GM23338 (cell line): ENCODE measurements around the gene ZNF697. TPM values are rescaled to one million over a fixed set of nuclear protein-coding genes. Genes with fewer than 3 reads are reported as not detected.

ENCODE experiments used
- ATAC-seq: fragments of 200-7000 bp; cut with Tn5 transposase; 3 replicates; pipeline ENCODE4 v1.9.1; 2020
- DNase-seq: peaks from one replicate; pipeline ENCODE4 v3.0.0-alpha.2; 2015; ENCODE audit warnings: low spot score
- H2AFZ ChIP-seq: fragments of 200-600 bp; sonication (generic); 2 replicates; pipeline ENCODE4 v1.8.0; 2016; ENCODE audit warnings: antibody characterized with exemption, mild to moderate bottlenecking, moderate library complexity
- H3F3A ChIP-seq: fragments of 200-600 bp; sonication (generic); replicated peaks from 2 replicates; pipeline ENCODE4 v1.8.0; 2017; ENCODE audit warnings: antibody characterized with exemption, mixed run types, low read depth
- H3K27ac ChIP-seq: fragments of 200-600 bp; sonication (generic); 2 replicates; pipeline ENCODE4 v1.6.1; 2016; ENCODE audit warnings: low read depth
- H3K27me3 ChIP-seq: fragments of 200-600 bp; sonication (generic); 2 replicates; pipeline ENCODE4 v1.8.0; 2016; ENCODE audit warnings: mild to moderate bottlenecking, mixed run types, moderate library complexity; ENCODE audit not compliant: insufficient read depth
- H3K36me3 ChIP-seq: fragments of 200-600 bp; sonication (generic); 2 replicates; pipeline ENCODE4 v1.8.0; 2016; ENCODE audit warnings: mild to moderate bottlenecking; ENCODE audit not compliant: insufficient read depth
- H3K4me1 ChIP-seq: fragments of 200-600 bp; sonication (generic); 2 replicates; pipeline ENCODE4 v1.8.0; 2016; ENCODE audit warnings: mild to moderate bottlenecking, moderate library complexity; ENCODE audit not compliant: insufficient read depth
- H3K4me2 ChIP-seq: fragments of 200-600 bp; sonication (generic); 2 replicates; pipeline ENCODE4 v1.7.1; 2017; ENCODE audit warnings: mixed run types
- H3K4me3 ChIP-seq: fragments of 200-600 bp; sonication (generic); 2 replicates; pipeline ENCODE4 v1.6.1; 2016; ENCODE audit warnings: mixed run types
- H3K79me2 ChIP-seq: fragments of 200-600 bp; sonication (generic); replicated peaks from 2 replicates; pipeline ENCODE4 v1.8.0; 2017; ENCODE audit warnings: mild to moderate bottlenecking; ENCODE audit not compliant: insufficient read depth
- H3K9me2 ChIP-seq: fragments of 200-600 bp; sonication (generic); 2 replicates; pipeline ENCODE4 v1.8.0; 2017; ENCODE audit not compliant: insufficient read depth
- H4K20me1 ChIP-seq: fragments of 200-600 bp; sonication (generic); replicated peaks from 2 replicates; pipeline ENCODE4 v1.8.0; 2017; ENCODE audit warnings: mild to moderate bottlenecking; ENCODE audit not compliant: insufficient read depth
- H3K27ac Mint-ChIP-seq: 2 replicates; pipeline ENCODE4 v1.8.0; 2020; ENCODE audit warnings: inconsistent platforms, mild to moderate bottlenecking, moderate library complexity, mixed read lengths
- H3K27me3 Mint-ChIP-seq: 3 replicates; pipeline ENCODE4 v1.8.0; 2022; ENCODE audit warnings: low read depth, mild to moderate bottlenecking, moderate library complexity, mixed read lengths, inconsistent platforms; ENCODE audit not compliant: insufficient read depth, poor library complexity
- H3K36me3 Mint-ChIP-seq: 3 replicates; pipeline ENCODE4 v1.8.0; 2021; ENCODE audit warnings: low read depth, mild to moderate bottlenecking, inconsistent platforms, moderate library complexity, mixed read lengths
- H3K4me1 Mint-ChIP-seq: 3 replicates; pipeline ENCODE4 v1.8.0; 2020; ENCODE audit warnings: mild to moderate bottlenecking, inconsistent platforms, mixed read lengths
- H3K4me3 Mint-ChIP-seq: 3 replicates; pipeline ENCODE4 v1.8.0; 2021; ENCODE audit warnings: moderate library complexity, mild to moderate bottlenecking, inconsistent platforms, mixed read lengths
- H3K9me3 Mint-ChIP-seq: 3 replicates; pipeline ENCODE4 v1.8.0; 2020; ENCODE audit warnings: moderate library complexity, mild to moderate bottlenecking, inconsistent platforms, mixed read lengths
- CREB1 ChIP-seq: fragments of 250-450 bp; sonication (Bioruptor Pico); IDR thresholded peaks from 2 replicates; pipeline ENCODE4 v1.5.0; 2020; ENCODE audit warnings: low read depth, mild to moderate bottlenecking, moderate library complexity
- ETS1 ChIP-seq: IDR thresholded peaks from 2 replicates; pipeline ENCODE4 v1.6.1; 2016; ENCODE audit warnings: antibody characterized with exemption
- EZH2 ChIP-seq: fragments of 200-600 bp; sonication (generic); IDR thresholded peaks from one replicate; pipeline ENCODE4 v1.8.0; 2017; ENCODE audit warnings: antibody characterized with exemption, mild to moderate bottlenecking, low read depth; ENCODE audit not compliant: unreplicated experiment
- EZH2phosphoT487 ChIP-seq: fragments of 200-600 bp; sonication (generic); IDR thresholded peaks from one replicate; pipeline ENCODE4 v1.8.1; 2018; ENCODE audit warnings: antibody characterized with exemption; ENCODE audit not compliant: unreplicated experiment
- NANOG ChIP-seq: IDR thresholded peaks from 2 replicates; pipeline ENCODE4 v1.6.1; 2016; ENCODE audit warnings: antibody characterized with exemption, borderline replicate concordance
- POLR2AphosphoS5 ChIP-seq: IDR thresholded peaks from 2 replicates; pipeline ENCODE4 v1.6.1; 2016; ENCODE audit warnings: antibody characterized with exemption, low read depth
- STAT1 ChIP-seq: IDR thresholded peaks from one replicate; pipeline ENCODE4 v1.6.1; 2016; ENCODE audit warnings: antibody characterized with exemption; ENCODE audit not compliant: unreplicated experiment
- ZNF114 ChIP-seq: fragments of 250-450 bp; sonication (Bioruptor Pico); IDR thresholded peaks from 2 replicates; pipeline ENCODE4 v1.5.0; 2020; ENCODE audit warnings: mild to moderate bottlenecking, moderate library complexity
- ZNF462 ChIP-seq: fragments of 250-450 bp; sonication (Bioruptor Pico); IDR thresholded peaks from 2 replicates; pipeline ENCODE4 v1.5.0; 2020; ENCODE audit warnings: mild to moderate bottlenecking, moderate library complexity
- polyA plus RNA-seq: library from polyadenylated mRNA; unstranded; fragments of >200 nt; fragmentation: Nextera tagmentation; extraction: Ambion mirVana; gene quantifications from 2 replicates; pipeline ENCODE4 v1.2.1, GENCODE V29; 2016
- total RNA-seq: library from RNA; depleted of rRNA; stranded (reverse); fragments of >200 nt; shearing (Covaris generic); gene quantifications from 2 replicates; pipeline ENCODE4 v1.2.3, GENCODE V29; 2014

ZNF697 gene
- total and polyA plus RNA-seq, 2 experiments from 2014 or later = 5.4 to 32.0 TPM

- H3K4me1 Mint-ChIP-seq = peaks cover 37% of the 10 kb centered on the region
- Histone ChIP-seq H2AFZ (no peak overlapping the region), H3K4me3 (no peak overlapping the region), H3K4me2 (no peak overlapping the region), H3F3A (0 out of 2 replicates have a peak, but pooled peaks cover 4% of the 10 kb centered on the region), H4K20me1 (no peaks in the 10 kb centered on the region), H3K36me3 (no peaks in the 10 kb centered on the region), H3K79me2 (no peaks in the 10 kb centered on the region), H3K27me3 (no peaks in the 10 kb centered on the region), H3K9me2 (0 out of 2 replicates have a peak, but pooled peaks cover 3% of the 10 kb centered on the region), H3K4me1 (peaks cover 21% of the 10 kb centered on the region), H3K27ac (no peak overlapping the region)
- H3K4me3 Mint-ChIP-seq = no peak overlapping the region
- no peaks in the 10 kb centered on the region for H3K9me3 Mint-ChIP-seq
- H3K27ac Mint-ChIP-seq = no peak overlapping the region
- peaks cover 14% of the 10 kb centered on the region for H3K27me3 Mint-ChIP-seq
- DNase-seq (no peak), ATAC-seq (no peak)
- no peaks in the 10 kb centered on the region; the same call in 2 of the 3 replicates for H3K36me3 Mint-ChIP-seq
- no peak for TF ChIP-seq EZH2
- no peak for TF ChIP-seq STAT1
- TF ChIP-seq ETS1 = no peak
- no peak for TF ChIP-seq EZH2phosphoT487
- no peak for TF ChIP-seq CREB1 (CRISPR knock-in tag)
- TF ChIP-seq ZNF114 (CRISPR knock-in tag) = no peak
- TF ChIP-seq ZNF462 = no peak
- no peak for TF ChIP-seq POLR2AphosphoS5
- TF ChIP-seq NANOG = no peak
Observed at GRCh38 chr1:119653135-119653838, 5.2 kb upstream of the ZNF697 start.
